Caco-2 (cell line): ENCODE data around the gene AKAP8L. TPM values are rescaled to one million over a fixed set of nuclear protein-coding genes. Genes with fewer than 3 reads are reported as not detected.

Experiments
- BruUV-seq: library from RNA; stranded (reverse); fragments of 400-500 nt; replicated peaks from 2 replicates; lab custom pipeline; 2021; lab: Mats Ljungman, UMichigan
- CTCF ChIA-PET: fragments of 300-600 bp; sonication (Branson Sonifier 250); formaldehyde crosslinking; loops from one replicate; lab custom pipeline; 2022; ENCODE audit warnings: antibody characterized with exemption; lab: Charles Lee
- POLR2A ChIA-PET: fragments of 300-600 bp; sonication (Branson Sonifier 250); formaldehyde crosslinking; loops from one replicate; lab custom pipeline; 2022; ENCODE audit warnings: antibody characterized with exemption; lab: Charles Lee
- DNase-seq, 2 experiments: peaks; one replicate each; pipeline versions ENCODE4 v3.0.0 to v3.0.0-alpha.2; 2020 to 2022
- H3K27me3 ChIP-seq: replicated peaks from 2 replicates; pipeline ENCODE4 v1.6.0; 2011; ENCODE audit warnings: low read length; ENCODE audit not compliant: control insufficient read depth, insufficient read depth
- H3K36me3 ChIP-seq: 2 replicates; pipeline ENCODE4 v1.5.1; 2011; ENCODE audit warnings: low read length; ENCODE audit not compliant: control insufficient read depth, insufficient read depth
- H3K4me1 ChIP-seq: fragments of 250-450 bp; sonication (Bioruptor Pico); 2 replicates; pipeline ENCODE4 v1.5.1; 2020; ENCODE audit warnings: mild to moderate bottlenecking
- H3K4me3 ChIP-seq: 2 replicates; pipeline ENCODE4 v1.5.1; 2011; ENCODE audit warnings: low read depth, mild to moderate bottlenecking, control low read depth, low read length
- H3K9me3 ChIP-seq: fragments of 250-450 bp; sonication (Bioruptor Pico); 2 replicates; pipeline ENCODE4 v1.5.1; 2020; ENCODE audit warnings: mild to moderate bottlenecking, moderate library complexity
- H3K27ac Mint-ChIP-seq: one replicate; pipeline ENCODE4 v1.8.0; 2022; ENCODE audit warnings: mixed read lengths; ENCODE audit not compliant: unreplicated experiment
- H3K27me3 Mint-ChIP-seq: one replicate; pipeline ENCODE4 v1.8.0; 2022; ENCODE audit warnings: mixed read lengths; ENCODE audit not compliant: insufficient read depth, unreplicated experiment
- H3K36me3 Mint-ChIP-seq: one replicate; pipeline ENCODE4 v1.8.0; 2022; ENCODE audit warnings: mild to moderate bottlenecking, mixed read lengths; ENCODE audit not compliant: insufficient read depth, unreplicated experiment
- H3K4me1 Mint-ChIP-seq: one replicate; pipeline ENCODE4 v1.8.0; 2022; ENCODE audit warnings: low read depth, mixed read lengths; ENCODE audit not compliant: unreplicated experiment
- H3K4me3 Mint-ChIP-seq: one replicate; pipeline ENCODE4 v1.8.0; 2022; ENCODE audit warnings: mild to moderate bottlenecking, moderate library complexity, mixed read lengths; ENCODE audit not compliant: unreplicated experiment
- H3K9me3 Mint-ChIP-seq: one replicate; pipeline ENCODE4 v1.8.0; 2022; ENCODE audit warnings: mixed read lengths; ENCODE audit not compliant: unreplicated experiment
- intact Hi-C: fragments of 100-400 bp; cut with micrococcal nuclease; formaldehyde crosslinking; loops from one replicate; pipeline ENCODE4 v1.10.0; 2022; ENCODE audit not compliant: unreplicated experiment
- total RNA-seq: library from RNA; stranded (reverse); gene quantifications from 2 replicates; pipeline ENCODE4 v1.2.3, GENCODE V29; 2022
- TF ChIP-seq, protein P1 (sequence below), 2 experiments: fragments of 200-600 bp in 1 of 2; IDR thresholded peaks; 1 replicate in 1 of 2; 2 replicates in 1 of 2; pipeline versions ENCODE4 v1.5.1 to v1.8.0; 2011 to 2022; ENCODE audit warnings: antibody characterized with exemption in 1 of 2, control low read depth in 1 of 2, inconsistent platforms in 1 of 2, low read depth in 1 of 2, low read length in 1 of 2, mild to moderate bottlenecking in 1 of 2, moderate library complexity in 1 of 2; ENCODE audit not compliant: insufficient read depth in 1 of 2, severe bottlenecking in 1 of 2, unreplicated experiment in 1 of 2

Gene AKAP8L
- total RNA-seq, 1 experiment from 2014 or later: 112 TPM

DNA sequence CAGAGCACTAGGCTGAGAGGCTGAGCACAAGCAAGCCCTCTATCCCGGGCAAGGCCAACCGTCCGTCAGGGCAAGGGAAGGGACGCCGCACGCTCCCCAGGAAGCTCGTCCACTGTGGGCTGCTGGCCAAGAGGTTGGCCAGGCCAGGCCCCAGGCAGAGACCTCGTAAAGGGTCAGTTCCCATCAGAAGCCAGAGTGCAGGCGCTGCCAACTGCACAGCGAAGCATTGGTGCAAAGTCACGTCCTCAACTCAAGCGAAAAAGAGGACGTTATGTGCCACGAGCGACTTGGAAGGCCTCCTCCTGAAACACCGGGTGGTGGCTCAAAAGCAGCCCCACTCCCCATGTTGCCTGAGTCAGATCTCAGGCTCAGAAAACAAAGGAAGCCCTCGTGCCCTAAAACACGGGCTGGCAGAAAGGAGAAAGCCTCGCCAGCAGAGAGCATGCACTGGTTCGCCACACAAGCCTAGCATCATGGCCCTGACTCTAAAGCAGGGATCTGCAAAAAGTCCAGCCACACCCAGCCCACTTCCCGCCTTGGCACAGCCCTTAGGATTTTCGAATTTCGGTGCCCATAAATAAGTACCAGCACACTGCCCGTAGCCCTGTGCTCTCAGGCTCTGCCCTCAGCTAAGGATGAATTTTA, 43.9 kb downstream of the AKAP8L start:
- Mint-ChIP-seq H3K36me3 (peaks cover 83% of the 10 kb centered on the region), H3K9me3 (no peaks in the 10 kb centered on the region), H3K4me3 (no peak overlapping the region), H3K27me3 (no peaks in the 10 kb centered on the region), H3K27ac (no peak overlapping the region), H3K4me1 (peaks cover 9% of the 10 kb centered on the region)
- Histone ChIP-seq H3K36me3 (peaks cover 3% of the 10 kb centered on the region; the same call in 1 of the 2 replicates), H3K4me1 (peaks cover 13% of the 10 kb centered on the region), H3K27me3 (no peaks in the 10 kb centered on the region), H3K9me3 (no peaks in the 10 kb centered on the region), H3K4me3 (no peak overlapping the region)
- TF ChIP-seq, protein P1, sequence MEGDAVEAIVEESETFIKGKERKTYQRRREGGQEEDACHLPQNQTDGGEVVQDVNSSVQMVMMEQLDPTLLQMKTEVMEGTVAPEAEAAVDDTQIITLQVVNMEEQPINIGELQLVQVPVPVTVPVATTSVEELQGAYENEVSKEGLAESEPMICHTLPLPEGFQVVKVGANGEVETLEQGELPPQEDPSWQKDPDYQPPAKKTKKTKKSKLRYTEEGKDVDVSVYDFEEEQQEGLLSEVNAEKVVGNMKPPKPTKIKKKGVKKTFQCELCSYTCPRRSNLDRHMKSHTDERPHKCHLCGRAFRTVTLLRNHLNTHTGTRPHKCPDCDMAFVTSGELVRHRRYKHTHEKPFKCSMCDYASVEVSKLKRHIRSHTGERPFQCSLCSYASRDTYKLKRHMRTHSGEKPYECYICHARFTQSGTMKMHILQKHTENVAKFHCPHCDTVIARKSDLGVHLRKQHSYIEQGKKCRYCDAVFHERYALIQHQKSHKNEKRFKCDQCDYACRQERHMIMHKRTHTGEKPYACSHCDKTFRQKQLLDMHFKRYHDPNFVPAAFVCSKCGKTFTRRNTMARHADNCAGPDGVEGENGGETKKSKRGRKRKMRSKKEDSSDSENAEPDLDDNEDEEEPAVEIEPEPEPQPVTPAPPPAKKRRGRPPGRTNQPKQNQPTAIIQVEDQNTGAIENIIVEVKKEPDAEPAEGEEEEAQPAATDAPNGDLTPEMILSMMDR (IDR thresholded peaks at IDR 0.05; ENCODE audit: insufficient read depth in 1 of 2, low read depth in 1 of 2, low read length in 1 of 2, severe bottlenecking in 1 of 2, unreplicated experiment in 1 of 2): no peak
- no peak for DNase-seq
- POLR2A ChIA-PET: no interaction called here
- CTCF ChIA-PET: no interaction called here
- BruUV-seq: no TSS peak
- intact Hi-C loops: loop anchor here (5.0 kb wide), 3 partner anchors 42 to 182 kb away; partner anchors contain the start of genes AKAP8L and BRD4

GRCh38 chr19:15374105-15374651, 44.6 kb downstream of the AKAP8L start:
- intact Hi-C loops: no loop called here
- no peak overlapping the region for H3K27ac Mint-ChIP-seq
- no peak overlapping the region for H3K4me3 ChIP-seq
- peaks cover 80% of the 10 kb centered on the region for H3K36me3 Mint-ChIP-seq
- no peaks in the 10 kb centered on the region for H3K27me3 Mint-ChIP-seq
- H3K4me1 ChIP-seq: peaks cover 13% of the 10 kb centered on the region
- H3K27me3 ChIP-seq: no peaks in the 10 kb centered on the region
- DNase-seq: no peak
- peaks cover 3% of the 10 kb centered on the region; the same call in 1 of the 2 replicates for H3K36me3 ChIP-seq
- H3K4me1 Mint-ChIP-seq: peaks cover 9% of the 10 kb centered on the region
- BruUV-seq: no TSS peak
- H3K9me3 ChIP-seq: no peaks in the 10 kb centered on the region
- TF ChIP-seq, protein P1 (IDR thresholded peaks at IDR 0.05; ENCODE audit: insufficient read depth in 1 of 2, low read depth in 1 of 2, low read length in 1 of 2, severe bottlenecking in 1 of 2, unreplicated experiment in 1 of 2): no peak
- ChIA-PET POLR2A (no interaction called here), CTCF (no interaction called here)
- no peaks in the 10 kb centered on the region for H3K9me3 Mint-ChIP-seq
- no peak overlapping the region for H3K4me3 Mint-ChIP-seq

GRCh38 chr19:15373644-15374043, 45.1 kb downstream of the AKAP8L start:
- H3K27me3 ChIP-seq: no peaks in the 10 kb centered on the region
- no peak overlapping the region for H3K4me3 ChIP-seq
- no peaks in the 10 kb centered on the region for H3K9me3 ChIP-seq
- H3K27me3 Mint-ChIP-seq: no peaks in the 10 kb centered on the region
- intact Hi-C loops: no loop called here
- peaks cover 80% of the 10 kb centered on the region for H3K36me3 Mint-ChIP-seq
- no peak overlapping the region for H3K27ac Mint-ChIP-seq
- no peak overlapping the region for H3K4me3 Mint-ChIP-seq
- H3K36me3 ChIP-seq: peaks cover 3% of the 10 kb centered on the region; the same call in 1 of the 2 replicates
- ChIA-PET POLR2A (no interaction called here), CTCF (no interaction called here)
- no peaks in the 10 kb centered on the region for H3K9me3 Mint-ChIP-seq
- no TSS peak for BruUV-seq
- peaks cover 13% of the 10 kb centered on the region for H3K4me1 ChIP-seq
- peaks cover 9% of the 10 kb centered on the region for H3K4me1 Mint-ChIP-seq
- TF ChIP-seq, protein P1 (IDR thresholded peaks at IDR 0.05; ENCODE audit: insufficient read depth in 1 of 2, low read depth in 1 of 2, low read length in 1 of 2, severe bottlenecking in 1 of 2, unreplicated experiment in 1 of 2): no peak
- no peak for DNase-seq
